Progenitor cell of endocrine pancreas (in vitro differentiated cells): ENCODE measurements around the gene ZFPM1. TPM values are rescaled to one million over a fixed set of nuclear protein-coding genes. Genes with fewer than 3 reads are reported as not detected.
"Not testable (repeated sequence)": the region's sequence is repeated elsewhere in the genome, so short reads cannot be mapped to it uniquely, and the experiment has no call there.

Source experiments
- DNase-seq: peaks from one replicate; pipeline ENCODE4 v3.0.0; 2021; ENCODE audit warnings: low spot score; ENCODE audit not compliant: unreplicated experiment
- H3K27ac Mint-ChIP-seq: 2 replicates; pipeline ENCODE4 v1.8.0; 2021; ENCODE audit warnings: mild to moderate bottlenecking, moderate library complexity, mixed read lengths
- H3K27me3 Mint-ChIP-seq: 2 replicates; pipeline ENCODE4 v1.8.0; 2021; ENCODE audit warnings: mixed read lengths
- H3K36me3 Mint-ChIP-seq: 2 replicates; pipeline ENCODE4 v1.8.0; 2022; ENCODE audit warnings: mixed read lengths; ENCODE audit not compliant: insufficient read depth
- H3K4me1 Mint-ChIP-seq: 2 replicates; pipeline ENCODE4 v1.8.0; 2021; ENCODE audit warnings: low read depth, mixed read lengths
- H3K4me3 Mint-ChIP-seq: 2 replicates; pipeline ENCODE4 v1.8.0; 2021; ENCODE audit warnings: low read depth, mild to moderate bottlenecking, moderate library complexity, mixed read lengths
- H3K9me3 Mint-ChIP-seq: 2 replicates; pipeline ENCODE4 v1.8.0; 2021; ENCODE audit warnings: low read depth, mixed read lengths
- CTCF ChIP-seq: fragments of 200-600 bp; sonication (generic); IDR thresholded peaks from one replicate; pipeline ENCODE4 v1.5.0; 2021; ENCODE audit warnings: antibody characterized with exemption, mild to moderate bottlenecking; ENCODE audit not compliant: unreplicated experiment
- total RNA-seq: library from RNA; stranded (reverse); gene quantifications from 2 replicates; pipeline ENCODE4 v1.2.1, GENCODE V29; 2021

ZFPM1 gene
- total RNA-seq, 1 donor from 2014 or later: 90.6 TPM

GRCh38 chr16:88516601-88517061 lies 63.6 kb downstream of the ZFPM1 start:
- no peaks in the 10 kb centered on the region for H3K9me3 Mint-ChIP-seq
- H3K27me3 Mint-ChIP-seq: no peaks in the 10 kb centered on the region
- peaks cover 20% of the 10 kb centered on the region for H3K4me1 Mint-ChIP-seq
- peak overlapping the region; percentile 93 for H3K27ac Mint-ChIP-seq
- peaks cover 28% of the 10 kb centered on the region for H3K36me3 Mint-ChIP-seq
- no peak for TF ChIP-seq CTCF
- H3K4me3 Mint-ChIP-seq: peak overlapping the region; percentile 58
- DNase-seq: no peak

- not testable (repeated sequence) for H3K27ac Mint-ChIP-seq, H3K9me3 Mint-ChIP-seq
- peaks cover 30% of the 10 kb centered on the region for H3K36me3 Mint-ChIP-seq
Measured at GRCh38 chr16:88517208-88517774, 64.2 kb downstream of the ZFPM1 start.

GRCh38 chr16:88518411-88519111 lies 65.5 kb downstream of the ZFPM1 start:
- not testable (repeated sequence) for DNase-seq, H3K4me3 Mint-ChIP-seq
- peaks cover 33% of the 10 kb centered on the region for H3K36me3 Mint-ChIP-seq

More at GRCh38 chr16:88517208-88517774, 64.2 kb downstream of the ZFPM1 start:
- not testable (repeated sequence) for H3K4me3 Mint-ChIP-seq, H3K27me3 Mint-ChIP-seq, DNase-seq
- H3K4me1 Mint-ChIP-seq: peaks cover 23% of the 10 kb centered on the region

GRCh38 chr16:88519240-88519639 lies 66.2 kb downstream of the ZFPM1 start:
- Mint-ChIP-seq H3K36me3 (peaks cover 33% of the 10 kb centered on the region), H3K4me3 (no peak overlapping the region), H3K27me3 (no peaks in the 10 kb centered on the region), H3K9me3 (no peaks in the 10 kb centered on the region), H3K27ac (peak overlapping the region; percentile 79), H3K4me1 (peaks cover 22% of the 10 kb centered on the region)
- no peak for TF ChIP-seq CTCF
- DNase-seq: no peak

More at GRCh38 chr16:88518411-88519111, 65.5 kb downstream of the ZFPM1 start:
- Mint-ChIP-seq H3K27ac (peak overlapping the region; percentile 71), H3K4me1 (peaks cover 25% of the 10 kb centered on the region)
- not testable (repeated sequence) for H3K27me3 Mint-ChIP-seq, H3K9me3 Mint-ChIP-seq

GRCh38 chr16:88519938-88520653 lies 67.0 kb downstream of the ZFPM1 start:
- DNase-seq: no peak
- Mint-ChIP-seq H3K4me3 (no peak overlapping the region), H3K27me3 (no peaks in the 10 kb centered on the region)

More at GRCh38 chr16:88519938-88520653, 67.0 kb downstream of the ZFPM1 start:
- no peaks in the 10 kb centered on the region for H3K9me3 Mint-ChIP-seq
- peaks cover 20% of the 10 kb centered on the region for H3K4me1 Mint-ChIP-seq
- H3K27ac Mint-ChIP-seq: peak overlapping the region; percentile 85
- no peak for TF ChIP-seq CTCF
- H3K36me3 Mint-ChIP-seq: peaks cover 28% of the 10 kb centered on the region
